Stimulated activated effector memory CD8-positive, alpha-beta T cell treated with anti-CD3 and anti-CD28 coated beads, Interleukin-12 subunit alpha, Interleukin-12 subunit beta, amount 100 ng/mL, for 72 hours (primary cell): Measurements from ENCODE around the gene FJX1.
"Not testable (repeated sequence)": the region's sequence is repeated elsewhere in the genome, so short reads cannot be mapped to it uniquely, and the experiment has no call there.

Experiments used
- ATAC-seq: fragments of 150-1000 bp; cut with Tn5 transposase; 2 replicates; pipeline ENCODE4 v1.10.0; 2021
- DNase-seq, 2 donors: peaks; one replicate each; pipeline ENCODE4 v3.0.0; 2021 to 2022; ENCODE audit warnings: low spot score in 2 of 2
- H3K27ac Mint-ChIP-seq: one replicate; pipeline ENCODE4 v1.8.0; 2022; ENCODE audit warnings: mild to moderate bottlenecking, mixed read lengths
- H3K36me3 Mint-ChIP-seq: one replicate; pipeline ENCODE4 v1.8.0; 2022; ENCODE audit warnings: mild to moderate bottlenecking, mixed read lengths
- H3K4me1 Mint-ChIP-seq: one replicate; pipeline ENCODE4 v1.8.0; 2022; ENCODE audit warnings: mixed read lengths
- H3K4me3 Mint-ChIP-seq: one replicate; pipeline ENCODE4 v1.8.0; 2022; ENCODE audit warnings: mild to moderate bottlenecking, mixed read lengths
- H3K9me3 Mint-ChIP-seq: one replicate; pipeline ENCODE4 v1.8.0; 2022; ENCODE audit warnings: mixed read lengths

FJX1 gene

DNA sequence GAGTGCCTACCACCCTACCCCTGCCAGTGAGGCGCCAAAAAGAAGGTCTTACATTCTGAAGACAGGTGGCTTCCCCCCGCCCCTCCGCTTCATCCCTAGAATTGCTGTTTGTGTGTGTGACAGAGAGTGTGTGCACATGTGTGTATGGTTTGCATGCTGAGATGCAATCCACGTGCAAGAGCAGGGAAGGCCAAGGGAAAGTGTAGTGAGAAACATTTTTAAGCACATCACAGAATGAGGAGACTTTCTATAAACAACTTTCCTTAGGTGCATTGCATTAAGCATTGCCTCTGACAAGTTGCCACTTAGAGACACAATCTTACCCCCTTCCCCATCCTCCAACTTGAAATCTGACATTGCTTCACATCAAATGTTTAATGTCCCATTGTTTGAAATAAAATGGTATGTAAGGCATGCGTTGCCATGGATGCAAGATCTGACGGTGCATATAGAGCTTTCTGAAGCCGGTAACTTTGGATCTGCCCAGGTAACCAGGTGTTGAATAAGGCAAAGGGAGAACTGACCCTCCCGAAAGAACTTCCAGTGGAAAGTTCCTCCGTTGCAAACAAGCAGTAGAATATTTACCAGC, 21.4 kb downstream of the FJX1 start:
- Mint-ChIP-seq H3K27ac (no peak overlapping the region), H3K4me3 (no peak overlapping the region), H3K4me1 (no peaks in the 10 kb centered on the region), H3K36me3 (no peaks in the 10 kb centered on the region), H3K9me3 (no peaks in the 10 kb centered on the region)
- DNase-seq = no peak
- no peak for ATAC-seq

- Mint-ChIP-seq H3K27ac (no peak overlapping the region), H3K9me3 (no peaks in the 10 kb centered on the region), H3K36me3 (no peaks in the 10 kb centered on the region), H3K4me1 (no peaks in the 10 kb centered on the region), H3K4me3 (no peak overlapping the region)
- ATAC-seq = no peak
- no peak for DNase-seq
Observed at GRCh38 chr11:35641171-35641897, 23.1 kb downstream of the FJX1 start.

GRCh38 chr11:35641964-35642363, 23.7 kb downstream of the FJX1 start:
- H3K27ac Mint-ChIP-seq = no peak overlapping the region
- H3K4me1 Mint-ChIP-seq = no peaks in the 10 kb centered on the region
- H3K4me3 Mint-ChIP-seq = no peak overlapping the region
- no peaks in the 10 kb centered on the region for H3K36me3 Mint-ChIP-seq
- no peak for DNase-seq
- H3K9me3 Mint-ChIP-seq = no peaks in the 10 kb centered on the region
- no peak for ATAC-seq

DNA sequence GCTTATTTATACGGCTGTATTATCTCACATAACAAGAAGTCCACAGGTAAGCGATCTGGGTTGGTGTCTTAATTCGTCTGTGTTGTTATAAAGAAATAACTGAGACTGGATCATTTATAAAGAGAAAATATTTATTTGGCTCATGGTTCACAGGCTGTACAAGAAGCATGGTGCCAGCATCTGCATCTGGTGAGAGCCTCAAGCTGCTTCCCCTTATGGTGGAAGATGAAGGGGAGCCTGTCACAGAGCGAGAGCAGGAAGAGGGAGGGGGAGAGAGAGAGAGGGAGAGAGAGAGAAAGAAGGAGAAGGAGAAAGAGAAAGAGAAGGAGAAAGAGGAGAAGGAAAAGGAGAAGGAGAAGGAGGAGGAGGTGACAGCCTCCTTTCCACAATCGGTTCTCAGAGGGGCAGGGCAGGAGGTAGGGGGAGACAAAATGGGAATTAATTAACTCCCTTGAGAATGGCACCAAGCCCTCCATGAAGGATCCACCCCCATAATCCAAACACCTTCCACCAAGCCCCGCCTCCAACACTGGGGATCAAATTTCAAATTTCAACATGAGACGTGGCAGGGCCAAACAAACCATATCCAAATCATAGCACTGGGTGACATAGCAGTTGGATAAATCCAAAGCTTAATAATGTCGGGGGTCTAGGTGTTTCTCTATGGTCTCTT, 29.3 kb downstream of the FJX1 start:
- Mint-ChIP-seq H3K4me3 (no peak overlapping the region), H3K36me3 (no peaks in the 10 kb centered on the region), H3K4me1 (no peaks in the 10 kb centered on the region), H3K27ac (no peak overlapping the region), H3K9me3 (no peaks in the 10 kb centered on the region)
- ATAC-seq = no peak
- no peak for DNase-seq

- no peaks in the 10 kb centered on the region for H3K4me1 Mint-ChIP-seq
- DNase-seq (no peak), ATAC-seq (peak; percentile 85)
- no peak overlapping the region for H3K27ac Mint-ChIP-seq
- no peaks in the 10 kb centered on the region for H3K36me3 Mint-ChIP-seq
- H3K9me3 Mint-ChIP-seq = no peaks in the 10 kb centered on the region
- H3K4me3 Mint-ChIP-seq = no peak overlapping the region
Observed at GRCh38 chr11:35650006-35650405, 31.7 kb downstream of the FJX1 start.

DNA sequence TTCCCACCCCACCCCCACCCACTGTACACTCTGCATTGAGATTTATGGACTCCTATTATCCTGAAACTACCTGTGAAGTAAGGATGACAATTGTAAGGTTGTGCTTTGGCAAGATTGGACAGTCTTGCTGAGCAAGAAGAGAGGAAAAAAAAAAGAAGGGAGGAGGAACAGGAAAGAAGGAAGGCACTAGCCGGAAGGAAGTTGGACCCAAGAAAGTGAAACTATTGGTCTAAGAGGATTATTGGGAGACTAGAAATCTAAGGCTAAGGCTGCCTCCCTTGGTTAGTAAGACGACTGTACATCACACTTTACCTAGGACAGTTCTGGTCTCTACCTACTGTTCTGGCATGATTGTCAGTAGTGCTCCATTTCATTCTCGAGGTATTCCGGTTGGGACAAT, 32.2 kb downstream of the FJX1 start:
- H3K27ac Mint-ChIP-seq = no peak overlapping the region
- DNase-seq (no peak), ATAC-seq (no peak)
- no peak overlapping the region for H3K4me3 Mint-ChIP-seq
- no peaks in the 10 kb centered on the region for H3K36me3 Mint-ChIP-seq
- H3K4me1 Mint-ChIP-seq = no peaks in the 10 kb centered on the region
- H3K9me3 Mint-ChIP-seq = no peaks in the 10 kb centered on the region

DNA sequence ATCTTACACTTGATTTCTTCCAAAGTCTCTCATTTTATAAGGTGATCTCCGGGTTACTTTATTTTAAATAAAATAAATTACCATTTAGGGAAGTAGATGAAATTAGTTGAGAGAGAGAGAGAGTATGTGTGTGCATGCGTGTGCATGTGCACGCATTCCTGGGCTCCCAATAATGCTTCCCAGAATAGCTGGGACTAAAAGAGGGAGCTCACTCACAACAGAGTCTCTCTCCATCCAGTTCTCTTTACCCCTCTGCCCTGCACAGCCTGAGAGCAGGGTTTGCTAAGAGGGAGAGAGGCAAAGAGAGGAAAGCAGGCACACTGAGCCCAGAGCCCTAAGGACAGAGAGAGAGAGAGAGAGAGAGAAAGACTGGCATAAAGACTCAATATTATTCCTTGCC, 33.0 kb downstream of the FJX1 start:
- Mint-ChIP-seq H3K9me3 (no peaks in the 10 kb centered on the region), H3K4me3 (no peak overlapping the region), H3K27ac (peak overlapping the region; percentile 58), H3K36me3 (no peaks in the 10 kb centered on the region), H3K4me1 (no peaks in the 10 kb centered on the region)
- ATAC-seq (no peak), DNase-seq (no peak)

DNA sequence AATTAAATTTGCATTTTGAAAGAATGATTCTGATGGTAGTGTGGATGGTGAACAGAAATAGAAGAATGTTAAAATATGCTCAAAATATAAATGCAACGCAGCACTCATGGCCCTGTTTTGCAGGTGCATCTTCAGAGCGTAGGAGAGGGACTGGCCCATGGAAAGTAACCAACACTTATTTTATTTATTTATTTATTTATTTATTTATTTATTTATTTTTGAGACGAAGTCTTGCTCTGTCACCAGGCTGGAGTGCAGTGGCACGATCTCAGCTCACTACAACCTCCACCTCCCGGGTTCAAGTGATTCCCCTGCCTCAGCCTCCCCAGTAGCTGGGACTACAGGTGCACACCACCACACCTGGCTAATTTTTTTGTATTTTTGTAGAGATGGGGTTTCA, 34.5 kb downstream of the FJX1 start:
- H3K36me3 Mint-ChIP-seq, H3K27ac Mint-ChIP-seq, ATAC-seq, H3K9me3 Mint-ChIP-seq, H3K4me1 Mint-ChIP-seq, DNase-seq, H3K4me3 Mint-ChIP-seq: not testable (repeated sequence)

GRCh38 chr11:35654711-35655110, 36.5 kb downstream of the FJX1 start:
- Mint-ChIP-seq H3K27ac (no peak overlapping the region), H3K4me1 (no peaks in the 10 kb centered on the region), H3K9me3 (no peaks in the 10 kb centered on the region), H3K36me3 (no peaks in the 10 kb centered on the region), H3K4me3 (no peak overlapping the region)
- ATAC-seq (no peak), DNase-seq (no peak)

DNA sequence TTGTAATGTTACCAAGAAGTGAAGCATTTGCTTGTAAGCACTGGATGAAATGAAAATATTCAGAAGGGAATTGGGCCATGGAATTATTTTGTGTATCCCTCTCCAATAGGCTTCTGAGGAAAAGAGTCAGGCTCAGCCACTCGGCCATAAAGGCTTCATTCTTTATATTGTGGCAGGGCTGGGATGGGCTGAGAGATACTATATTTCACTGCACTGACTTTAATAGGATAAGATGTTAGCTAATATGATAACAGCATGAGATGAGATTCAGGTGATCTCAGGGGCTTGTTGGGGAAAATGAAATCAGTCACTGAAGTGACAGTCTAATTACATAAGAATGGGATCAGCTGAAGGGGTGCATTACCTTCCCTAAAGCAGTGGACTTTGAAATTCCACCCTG, 37.0 kb downstream of the FJX1 start:
- H3K4me3 Mint-ChIP-seq = no peak overlapping the region
- no peaks in the 10 kb centered on the region for H3K36me3 Mint-ChIP-seq
- H3K9me3 Mint-ChIP-seq = no peaks in the 10 kb centered on the region
- no peaks in the 10 kb centered on the region for H3K4me1 Mint-ChIP-seq
- no peak for ATAC-seq
- DNase-seq = no peak
- no peak overlapping the region for H3K27ac Mint-ChIP-seq

- H3K36me3 Mint-ChIP-seq = no peaks in the 10 kb centered on the region
- DNase-seq (no peak), ATAC-seq (no peak)
- no peak overlapping the region for H3K27ac Mint-ChIP-seq
- no peaks in the 10 kb centered on the region for H3K9me3 Mint-ChIP-seq
- H3K4me1 Mint-ChIP-seq = no peaks in the 10 kb centered on the region
- no peak overlapping the region for H3K4me3 Mint-ChIP-seq
Observed at GRCh38 chr11:35655856-35656255, 37.6 kb downstream of the FJX1 start.

- Mint-ChIP-seq H3K4me1 (peaks cover 20% of the 10 kb centered on the region), H3K4me3 (no peak overlapping the region), H3K36me3 (peaks cover 14% of the 10 kb centered on the region), H3K27ac (no peak overlapping the region), H3K9me3 (peaks cover 3% of the 10 kb centered on the region)
- ATAC-seq = no peak
- no peak for DNase-seq
Observed at GRCh38 chr11:35658020-35658948, 40.0 kb downstream of the FJX1 start.

DNA sequence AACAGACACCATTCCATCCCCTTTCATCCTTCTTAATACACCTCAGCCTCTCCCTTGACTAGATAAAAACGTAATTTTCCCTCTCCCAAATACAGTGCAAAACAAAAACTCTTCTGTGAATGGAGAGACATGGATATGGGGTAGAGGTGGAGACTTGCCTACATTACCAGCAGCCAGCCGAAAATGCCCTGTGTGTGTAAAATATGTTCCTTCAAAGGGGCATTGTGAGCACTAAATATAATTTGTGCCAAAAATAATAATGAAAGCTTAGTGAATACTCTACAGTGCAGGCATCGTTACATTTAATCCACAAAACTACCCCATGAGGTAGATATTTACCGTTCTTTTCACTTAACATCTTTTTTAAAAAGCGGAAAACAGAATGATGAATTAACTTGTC, 43.3 kb downstream of the FJX1 start:
- peak overlapping the region; percentile 90 for H3K4me3 Mint-ChIP-seq
- peaks cover 18% of the 10 kb centered on the region for H3K36me3 Mint-ChIP-seq
- no peak overlapping the region for H3K27ac Mint-ChIP-seq
- ATAC-seq (no peak), DNase-seq (no peak)
- peaks cover 19% of the 10 kb centered on the region for H3K9me3 Mint-ChIP-seq
- H3K4me1 Mint-ChIP-seq = peaks cover 45% of the 10 kb centered on the region

DNA sequence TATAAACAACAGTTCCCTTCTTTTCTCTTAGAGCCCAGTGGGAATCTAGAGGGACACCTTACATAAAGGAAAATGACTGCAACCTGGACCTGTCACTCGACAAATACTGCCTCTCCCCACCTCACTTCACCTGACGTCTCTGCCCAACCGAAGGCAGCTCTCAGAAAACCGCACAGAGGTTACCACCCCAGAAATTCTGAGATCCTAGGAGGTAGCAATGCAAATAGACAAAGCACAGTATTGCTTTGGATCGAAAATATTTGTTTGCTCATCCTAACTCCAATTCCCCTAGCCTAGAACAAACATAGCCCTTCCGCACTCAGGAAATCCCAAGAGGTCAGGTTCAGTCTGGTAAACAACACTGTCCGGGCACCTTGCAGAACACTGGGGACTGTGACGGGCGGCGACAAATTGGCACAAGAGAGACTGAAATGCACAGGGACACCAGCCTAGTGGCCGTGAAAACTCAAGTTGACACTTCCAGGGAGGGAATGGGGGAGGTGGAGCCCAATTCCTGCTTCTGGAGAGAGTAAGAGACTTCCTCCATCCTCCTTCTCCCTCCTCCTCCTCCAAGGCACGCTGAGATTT, 43.9 kb downstream of the FJX1 start:
- Mint-ChIP-seq H3K4me3 (peak overlapping the region; percentile 90), H3K36me3 (peaks cover 18% of the 10 kb centered on the region), H3K4me1 (peaks cover 45% of the 10 kb centered on the region), H3K27ac (peak overlapping the region; percentile 98), H3K9me3 (peaks cover 19% of the 10 kb centered on the region)
- ATAC-seq = peak; percentile 41
- DNase-seq = no peak
